Fibroblast of mammary gland (primary cell): ENCODE results near the gene LMNTD1.

Experiments
- DNase-seq: peaks from one replicate; pipeline ENCODE4 v3.0.0-alpha.2; 2010; ENCODE audit warnings: low read depth
- H3K4me3 ChIP-seq: 2 replicates; pipeline ENCODE4 v1.5.1; 2011; ENCODE audit warnings: low read depth, mild to moderate bottlenecking, low read length, moderate library complexity; ENCODE audit not compliant: control insufficient read depth
- CTCF ChIP-seq: conservative IDR thresholded peaks from 2 replicates; pipeline ENCODE4 v1.5.1; 2011; ENCODE audit warnings: low read depth, low read length, inconsistent platforms; ENCODE audit not compliant: control insufficient read depth, insufficient read depth

LMNTD1 gene

GRCh38 chr12:25590011-25590721, 37.1 kb upstream of the LMNTD1 start:
- H3K4me3 ChIP-seq, result no peak overlapping the region
- TF ChIP-seq CTCF, result no peak
- no peak for DNase-seq

- TF ChIP-seq CTCF, result no peak
- no peak for DNase-seq
- H3K4me3 ChIP-seq, result no peak overlapping the region
These were observed 34.3 kb upstream of the LMNTD1 start for GRCh38 chr12:25587346-25587745.

GRCh38 chr12:25585662-25586061, 32.6 kb upstream of the LMNTD1 start:
- TF ChIP-seq CTCF, result no peak
- no peak overlapping the region for H3K4me3 ChIP-seq
- DNase-seq, result peak; percentile 54

GRCh38 chr12:25585021-25585523, 32.0 kb upstream of the LMNTD1 start:
- DNase-seq, result peak; percentile 94
- no peak overlapping the region for H3K4me3 ChIP-seq
- TF ChIP-seq CTCF, result no peak

- no peak for TF ChIP-seq CTCF
- no peak overlapping the region for H3K4me3 ChIP-seq
- peak; percentile 5 for DNase-seq
These were observed 31.5 kb upstream of the LMNTD1 start for GRCh38 chr12:25584596-25584995.

GRCh38 chr12:25583545-25583944, 30.5 kb upstream of the LMNTD1 start:
- peak; percentile 31 for DNase-seq
- peak; percentile 20 for TF ChIP-seq CTCF
- no peak overlapping the region for H3K4me3 ChIP-seq

- DNase-seq, result no peak
- no peak overlapping the region for H3K4me3 ChIP-seq
- no peak for TF ChIP-seq CTCF
These were observed 28.0 kb upstream of the LMNTD1 start for GRCh38 chr12:25581067-25581466.
